ENCODE data around the gene SLC7A6.

Gene SLC7A6

GRCh38 chr16:68235108-68235886, 29.0 kb upstream of the SLC7A6 start:
- DNase-seq = no peak

- no peak for DNase-seq
Observed at GRCh38 chr16:68235887-68236136, 28.5 kb upstream of the SLC7A6 start, which contains the start of gene ESRP2. ESRP2 (minus strand) TSS chr16:68236127; CDS start chr16:68236045, 82 bp downstream.

- peak; percentile 77 for DNase-seq
Observed at GRCh38 chr16:68236137-68236825, 28.0 kb upstream of the SLC7A6 start.

- no peak for DNase-seq
Observed at GRCh38 chr16:68236826-68237242, 27.5 kb upstream of the SLC7A6 start.

GRCh38 chr16:68237243-68238028, 26.9 kb upstream of the SLC7A6 start:
- DNase-seq = peak; percentile 74

GRCh38 chr16:68238029-68238345, 26.3 kb upstream of the SLC7A6 start:
- no peak for DNase-seq

GRCh38 chr16:68242085-68242484, 22.2 kb upstream of the SLC7A6 start:
- no peak for DNase-seq

GRCh38 chr16:68242926-68243858, 21.1 kb upstream of the SLC7A6 start:
- no peak for DNase-seq

GRCh38 chr16:68244481-68244902, 19.8 kb upstream of the SLC7A6 start:
- no peak for DNase-seq

GRCh38 chr16:68244903-68245853, 19.1 kb upstream of the SLC7A6 start, which contains the start of gene PLA2G15:
PLA2G15 (plus strand) TSS chr16:68245373; CDS start chr16:68245427, 54 bp downstream.
- DNase-seq = peak; percentile 71

- no peak for DNase-seq
Observed at GRCh38 chr16:68246121-68246520, 18.2 kb upstream of the SLC7A6 start.

- no peak for DNase-seq
Observed at GRCh38 chr16:68246666-68247065, 17.7 kb upstream of the SLC7A6 start.

- no peak for DNase-seq
Observed at GRCh38 chr16:68247400-68247799, 16.9 kb upstream of the SLC7A6 start.

- DNase-seq = no peak
Observed at GRCh38 chr16:68247932-68248331, 16.4 kb upstream of the SLC7A6 start.

GRCh38 chr16:68249371-68249770, 15.0 kb upstream of the SLC7A6 start:
- DNase-seq = no peak

- no peak for DNase-seq
Observed at GRCh38 chr16:68250951-68251350, 13.4 kb upstream of the SLC7A6 start.

- DNase-seq = no peak
Observed at GRCh38 chr16:68251832-68252231, 12.5 kb upstream of the SLC7A6 start.

- no peak for DNase-seq
Observed at GRCh38 chr16:68252383-68252782, 11.9 kb upstream of the SLC7A6 start.

GRCh38 chr16:68253721-68254120, 10.6 kb upstream of the SLC7A6 start:
- DNase-seq = no peak

GRCh38 chr16:68255712-68256111, 8.6 kb upstream of the SLC7A6 start:
- no peak for DNase-seq

- peak; percentile 86 for DNase-seq
Observed at GRCh38 chr16:68257251-68257905, 6.9 kb upstream of the SLC7A6 start.

Data from NCI-H510A treated with DMSO at 0.1 percent for 48 hours (cell line).